ENCODE measurements around the gene TRPM4. TPM values are rescaled to one million over a fixed set of nuclear protein-coding genes. Genes with fewer than 3 reads are reported as not detected.

TRPM4 gene
- total and polyA plus RNA-seq, 2 of the 13 experiments (the other 11 are each of a cell fraction or from before 2014, with no cell fraction given), result 1.9 to 4.3 TPM

DNA sequence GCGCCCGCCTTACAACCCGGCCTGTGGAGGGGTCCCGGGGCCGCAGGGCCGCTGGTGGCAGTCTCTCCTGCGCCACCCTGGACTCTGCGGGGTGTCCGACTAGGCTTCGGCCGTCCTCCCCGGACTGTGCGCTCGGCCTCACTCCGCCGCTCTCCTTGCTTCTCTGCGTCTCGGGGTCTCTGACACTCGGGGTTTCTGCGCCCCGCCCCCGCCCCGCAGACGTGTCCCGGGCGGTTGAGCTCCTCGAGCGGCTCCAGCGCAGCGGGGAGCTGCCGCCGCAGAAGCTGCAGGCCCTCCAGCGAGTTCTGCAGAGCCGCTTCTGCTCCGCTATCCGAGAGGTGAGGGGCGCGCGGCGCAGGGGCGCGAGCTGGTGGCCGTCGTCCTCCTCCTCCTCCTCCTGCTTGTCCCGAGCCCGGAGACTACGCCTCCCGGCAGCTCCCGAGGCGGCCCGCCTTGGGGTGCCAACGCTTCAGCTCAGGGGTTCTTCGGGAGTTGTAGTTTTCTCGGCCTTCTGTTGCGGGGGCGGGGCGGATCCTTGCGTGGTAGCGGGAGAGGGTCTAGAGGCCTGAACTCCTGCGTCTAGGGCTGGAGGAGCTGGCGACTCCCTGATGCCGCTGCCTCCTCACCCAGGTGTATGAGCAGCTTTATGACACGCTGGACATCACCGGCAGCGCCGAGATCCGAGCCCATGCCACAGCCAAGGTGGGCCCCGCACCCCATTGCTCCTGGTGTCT is 42.8 kb upstream of the TRPM4 start (continued):
- TF ChIP-seq ZNF776 (CRISPR knock-in tag; IDR thresholded peaks at IDR 0.05), result peak; percentile 20; the same call in 1 of the 2 replicates
- 0 out of 2 replicates have a peak, but pooled peaks have one; percentile 30 for TF ChIP-seq PAX8 (CRISPR knock-in tag; IDR thresholded peaks at IDR 0.05; ENCODE audit: borderline replicate concordance)
- TF ChIP-seq THAP11 (CRISPR knock-in tag; IDR thresholded peaks at IDR 0.05), result peak; percentile 96
- TF ChIP-seq, protein P1, sequence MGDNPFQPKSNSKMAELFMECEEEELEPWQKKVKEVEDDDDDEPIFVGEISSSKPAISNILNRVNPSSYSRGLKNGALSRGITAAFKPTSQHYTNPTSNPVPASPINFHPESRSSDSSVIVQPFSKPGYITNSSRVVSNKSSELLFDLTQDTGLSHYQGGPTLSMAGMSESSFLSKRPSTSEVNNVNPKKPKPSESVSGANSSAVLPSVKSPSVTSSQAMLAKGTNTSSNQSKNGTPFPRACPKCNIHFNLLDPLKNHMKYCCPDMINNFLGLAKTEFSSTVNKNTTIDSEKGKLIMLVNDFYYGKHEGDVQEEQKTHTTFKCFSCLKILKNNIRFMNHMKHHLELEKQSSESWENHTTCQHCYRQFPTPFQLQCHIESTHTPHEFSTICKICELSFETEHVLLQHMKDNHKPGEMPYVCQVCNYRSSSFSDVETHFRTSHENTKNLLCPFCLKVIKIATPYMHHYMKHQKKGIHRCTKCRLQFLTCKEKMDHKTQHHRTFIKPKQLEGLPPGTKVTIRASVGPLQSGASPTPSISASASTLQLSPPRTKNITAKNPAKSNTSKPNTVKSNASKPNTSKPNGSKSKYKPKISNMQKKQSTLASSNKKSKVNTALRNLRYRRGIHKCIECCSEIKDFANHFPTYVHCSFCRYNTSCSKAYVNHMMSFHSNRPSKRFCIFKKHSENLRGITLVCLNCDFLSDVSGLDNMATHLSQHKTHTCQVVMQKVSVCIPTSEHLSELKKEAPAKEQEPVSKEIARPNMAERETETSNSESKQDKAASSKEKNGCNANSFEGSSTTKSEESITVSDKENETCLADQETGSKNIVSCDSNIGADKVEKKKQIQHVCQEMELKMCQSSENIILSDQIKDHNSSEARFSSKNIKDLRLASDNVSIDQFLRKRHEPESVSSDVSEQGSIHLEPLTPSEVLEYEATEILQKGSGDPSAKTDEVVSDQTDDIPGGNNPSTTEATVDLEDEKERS (CRISPR knock-in tag; IDR thresholded peaks at IDR 0.05), result peak; percentile 55; the same call in 1 of the 2 replicates
- TF ChIP-seq ZNF143 (CRISPR knock-in tag; IDR thresholded peaks at IDR 0.05), result peak; percentile 87
- no peak for TF ChIP-seq ZNF326 (CRISPR knock-in tag; IDR thresholded peaks at IDR 0.05; ENCODE audit: borderline replicate concordance)
- TF ChIP-seq, protein P2, sequence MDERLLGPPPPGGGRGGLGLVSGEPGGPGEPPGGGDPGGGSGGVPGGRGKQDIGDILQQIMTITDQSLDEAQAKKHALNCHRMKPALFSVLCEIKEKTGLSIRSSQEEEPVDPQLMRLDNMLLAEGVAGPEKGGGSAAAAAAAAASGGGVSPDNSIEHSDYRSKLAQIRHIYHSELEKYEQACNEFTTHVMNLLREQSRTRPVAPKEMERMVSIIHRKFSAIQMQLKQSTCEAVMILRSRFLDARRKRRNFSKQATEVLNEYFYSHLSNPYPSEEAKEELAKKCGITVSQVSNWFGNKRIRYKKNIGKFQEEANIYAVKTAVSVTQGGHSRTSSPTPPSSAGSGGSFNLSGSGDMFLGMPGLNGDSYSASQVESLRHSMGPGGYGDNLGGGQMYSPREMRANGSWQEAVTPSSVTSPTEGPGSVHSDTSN (CRISPR knock-in tag; IDR thresholded peaks at IDR 0.05), result no peak
- no peak for TF ChIP-seq ZNF850 (CRISPR knock-in tag; conservative IDR thresholded peaks at IDR 0.05)
- 0 out of 2 replicates have a peak, but pooled peaks have one; percentile 22 for TF ChIP-seq POLR2AphosphoS5 (IDR thresholded peaks at IDR 0.05; ENCODE audit: low read depth, low read length)
- 0 out of 2 replicates have a peak, but pooled peaks have one; percentile 38 for TF ChIP-seq ZNF333 (CRISPR knock-in tag; IDR thresholded peaks at IDR 0.05; ENCODE audit: borderline replicate concordance)
- TF ChIP-seq CREM (IDR thresholded peaks at IDR 0.05), result peak; percentile 22; the same call in 1 of the 2 replicates
- no peak for TF ChIP-seq CREM (CRISPR knock-in tag; IDR thresholded peaks at IDR 0.05)
- no peak for TF ChIP-seq TCF12 (IDR thresholded peaks at IDR 0.05)
- no peak for TF ChIP-seq TCF12 (CRISPR knock-in tag; IDR thresholded peaks at IDR 0.05)
- 0 out of 2 replicates have a peak, but pooled peaks have one; percentile 42 for TF ChIP-seq TSC22D2 (CRISPR knock-in tag; IDR thresholded peaks at IDR 0.05; ENCODE audit: borderline replicate concordance)
- peak; percentile 10 to 47; a peak in 1 of 4 replicates for TF ChIP-seq POLR2A (IDR thresholded peaks at IDR 0.05; ENCODE audit: insufficient read depth in 1 of 2, low read depth in 2 of 2, low read length in 2 of 2)
- TF ChIP-seq FOXC1 (CRISPR knock-in tag; IDR thresholded peaks at IDR 0.05; ENCODE audit: borderline replicate concordance), result 0 out of 2 replicates have a peak, but pooled peaks have one; percentile 51
- TF ChIP-seq CBX2 (IDR thresholded peaks at IDR 0.05; ENCODE audit: low read depth, low read length), result no peak
- no peak for TF ChIP-seq CBX2 (CRISPR knock-in tag; IDR thresholded peaks at IDR 0.05; ENCODE audit: low read depth)
- peak; percentile 41; the same call in 1 of the 2 replicates for TF ChIP-seq ZNF501 (CRISPR knock-in tag; IDR thresholded peaks at IDR 0.05)
- TF ChIP-seq ZNF274 (CRISPR knock-in tag; IDR thresholded peaks at IDR 0.05), result no peak
- 0 out of 2 replicates have a peak, but pooled peaks have one; percentile 47 for TF ChIP-seq PHF21A (CRISPR knock-in tag; IDR thresholded peaks at IDR 0.05)
- TF ChIP-seq RBFOX2 (IDR thresholded peaks at IDR 0.05; ENCODE audit: low read depth, low read length), result peak; percentile 26
- TF ChIP-seq PITX1 (CRISPR knock-in tag; IDR thresholded peaks at IDR 0.05), result peak; percentile 44; the same call in 1 of the 2 replicates
- 0 out of 2 replicates have a peak, but pooled peaks have one; percentile 19 for TF ChIP-seq RXRA (CRISPR knock-in tag; IDR thresholded peaks at IDR 0.05)
- TF ChIP-seq FOXO4 (CRISPR knock-in tag; conservative IDR thresholded peaks at IDR 0.05), result 0 out of 2 replicates have a peak, but pooled peaks have one; percentile 41
- TF ChIP-seq KMT2B (CRISPR knock-in tag; IDR thresholded peaks at IDR 0.05), result peak; percentile 36; the same call in 1 of the 2 replicates

Data from HepG2 (cell line).